Uterus (tissue), 2 donors: Measurements from ENCODE around the gene SLC6A17.

Source experiments
- POLR2A ChIP-seq, 2 donors: fragments of 450-650 bp; IDR thresholded peaks; one replicate each; pipeline ENCODE4 v1.6.1; 2016; ENCODE audit warnings: antibody characterized with exemption in 2 of 2, mild to moderate bottlenecking in 1 of 2, moderate library complexity in 1 of 2
- TF ChIP-seq, protein P1 (sequence below), 4 experiments: fragments of 200-600 bp in 2 of 4; fragments of 450-650 bp in 2 of 4; sonication (generic) in 2 of 4; IDR thresholded peaks; one replicate each; pipeline ENCODE4 v1.5.1; 2016 to 2019; ENCODE audit warnings: antibody characterized with exemption in 4 of 4, mild to moderate bottlenecking in 2 of 4, moderate library complexity in 1 of 4

DNA sequence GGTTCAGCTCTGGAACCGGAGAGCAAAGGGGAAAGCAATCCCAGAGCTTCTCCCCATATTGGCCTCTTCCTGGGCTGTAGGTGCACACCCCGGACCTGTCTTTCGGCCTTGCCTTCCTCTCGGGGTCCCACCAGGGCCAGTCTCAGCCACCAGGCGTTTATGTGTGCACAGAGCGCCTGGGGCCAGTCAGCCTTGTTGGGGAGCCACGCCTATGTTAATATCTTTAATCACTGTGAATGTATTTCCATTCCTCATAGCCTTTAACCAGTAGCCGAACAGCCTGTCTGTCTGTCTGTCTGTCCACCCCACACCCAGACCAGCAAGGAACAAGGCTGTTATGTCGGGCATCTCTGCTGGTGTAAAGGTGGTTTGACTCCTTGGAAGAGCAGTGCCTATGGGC lies 78.6 kb downstream of the SLC6A17 start:
- TF ChIP-seq, protein P1, sequence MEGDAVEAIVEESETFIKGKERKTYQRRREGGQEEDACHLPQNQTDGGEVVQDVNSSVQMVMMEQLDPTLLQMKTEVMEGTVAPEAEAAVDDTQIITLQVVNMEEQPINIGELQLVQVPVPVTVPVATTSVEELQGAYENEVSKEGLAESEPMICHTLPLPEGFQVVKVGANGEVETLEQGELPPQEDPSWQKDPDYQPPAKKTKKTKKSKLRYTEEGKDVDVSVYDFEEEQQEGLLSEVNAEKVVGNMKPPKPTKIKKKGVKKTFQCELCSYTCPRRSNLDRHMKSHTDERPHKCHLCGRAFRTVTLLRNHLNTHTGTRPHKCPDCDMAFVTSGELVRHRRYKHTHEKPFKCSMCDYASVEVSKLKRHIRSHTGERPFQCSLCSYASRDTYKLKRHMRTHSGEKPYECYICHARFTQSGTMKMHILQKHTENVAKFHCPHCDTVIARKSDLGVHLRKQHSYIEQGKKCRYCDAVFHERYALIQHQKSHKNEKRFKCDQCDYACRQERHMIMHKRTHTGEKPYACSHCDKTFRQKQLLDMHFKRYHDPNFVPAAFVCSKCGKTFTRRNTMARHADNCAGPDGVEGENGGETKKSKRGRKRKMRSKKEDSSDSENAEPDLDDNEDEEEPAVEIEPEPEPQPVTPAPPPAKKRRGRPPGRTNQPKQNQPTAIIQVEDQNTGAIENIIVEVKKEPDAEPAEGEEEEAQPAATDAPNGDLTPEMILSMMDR (IDR thresholded peaks at IDR 0.05): no peak
- no peak for TF ChIP-seq POLR2A (IDR thresholded peaks at IDR 0.05)
